K562 (cell line): ENCODE measurements around the gene ASAH2. TPM values are rescaled to one million over a fixed set of nuclear protein-coding genes. Genes with fewer than 3 reads are reported as not detected.

Source experiments
- ATAC-seq: fragments of 200-7000 bp; cut with Tn5 transposase; 3 replicates; pipeline ENCODE4 v1.9.1; 2020; ENCODE audit warnings: moderate library complexity
- BruUV-seq: library from RNA; stranded (reverse); fragments of 400-500 nt; replicated peaks from 2 replicates; lab custom pipeline; 2021; lab: Mats Ljungman, UMichigan
- CTCF ChIA-PET: fragments of 300-600 bp; formaldehyde crosslinking; extraction: SDS; loops from one replicate; lab custom pipeline; 2021; ENCODE audit warnings: low intra/inter-chr PET ratio; lab: Yijun Ruan, JAX
- POLR2A ChIA-PET: fragments of 300-600, 350-650 bp; sonication (Branson Sonifier 250); formaldehyde crosslinking; extraction: SDS; loops from one replicate; lab custom pipeline; 2021; ENCODE audit warnings: antibody characterized with exemption, inconsistent platforms; lab: Yijun Ruan, JAX
- DNase-seq, 4 experiments: peaks; one replicate each; pipeline versions ENCODE4 v3.0.0 to v3.0.0-alpha.2; 2011 to 2018; ENCODE audit warnings: low spot score in 3 of 4, mixed read lengths in 3 of 4; ENCODE audit errors: extremely low read depth in 1 of 4
- FAIRE-seq: peaks from 2 replicates; lab custom pipeline; 2011; peaks lifted over from hg19 to GRCh38; lab: Jason Lieb, UNC
- H2AFZ ChIP-seq: 2 replicates; pipeline ENCODE4 v1.6.0; 2011; ENCODE audit warnings: low read depth, low read length, control low read depth, inconsistent platforms
- H3K27ac ChIP-seq: fragments of 200-600 bp; 3 replicates; pipeline ENCODE4 v1.8.0; 2011; ENCODE audit warnings: low read depth, mild to moderate bottlenecking, control low read depth, inconsistent platforms, low read length, moderate library complexity, mixed read lengths; ENCODE audit errors: extremely low read depth
- H3K27me3 ChIP-seq, 2 experiments: fragments of 300-600 bp in 1 of 2; 2 replicates in 1 of 2; 3 replicates in 1 of 2; pipeline versions ENCODE4 v1.6.0 to v1.8.0; 2011; ENCODE audit warnings: inconsistent platforms in 2 of 2, low read length in 2 of 2, mild to moderate bottlenecking in 1 of 2, mixed read lengths in 1 of 2, moderate library complexity in 1 of 2; ENCODE audit not compliant: control insufficient read depth in 2 of 2, insufficient read depth in 2 of 2
- H3K36me3 ChIP-seq: fragments of 300-600 bp; 3 replicates; pipeline ENCODE4 v1.8.0; 2011; ENCODE audit warnings: mild to moderate bottlenecking, low read length, inconsistent platforms; ENCODE audit not compliant: control insufficient read depth, insufficient read depth
- H3K4me1 ChIP-seq, 2 experiments: fragments of 200-600 bp in 1 of 2; replicated peaks in 1 of 2; 2 replicates in 1 of 2; 3 replicates in 1 of 2; pipeline versions ENCODE4 v1.5.1 to v1.8.0; 2011; ENCODE audit warnings: inconsistent platforms in 2 of 2, low read length in 2 of 2, mild to moderate bottlenecking in 1 of 2, mixed read lengths in 1 of 2, moderate library complexity in 1 of 2; ENCODE audit not compliant: control insufficient read depth in 2 of 2, insufficient read depth in 2 of 2
- H3K4me2 ChIP-seq: 2 replicates; pipeline ENCODE4 v1.6.1; 2011; ENCODE audit warnings: low read length, control low read depth, inconsistent platforms, mixed read lengths; ENCODE audit not compliant: insufficient read depth
- H3K4me3 ChIP-seq: fragments of 200-600 bp; sonication (generic), shearing (Covaris generic); 2 replicates; pipeline ENCODE4 v1.5.1; 2016; ENCODE audit warnings: control low read depth, inconsistent platforms
- H3K79me2 ChIP-seq: fragments of 200-600 bp; 3 replicates; pipeline ENCODE4 v1.8.0; 2011; ENCODE audit warnings: low read length, inconsistent platforms; ENCODE audit not compliant: control insufficient read depth, insufficient read depth
- H3K9ac ChIP-seq, 2 experiments: 2 replicates each; pipeline versions ENCODE4 v1.6.0 to v1.6.1; 2011; ENCODE audit warnings: low read depth in 2 of 2, low read length in 2 of 2, control low read depth in 1 of 2, inconsistent platforms in 1 of 2, mild to moderate bottlenecking in 1 of 2, mixed read lengths in 1 of 2; ENCODE audit not compliant: insufficient read depth in 1 of 2
- H3K9me1 ChIP-seq: one replicate; pipeline ENCODE4 v1.6.0; 2011; ENCODE audit warnings: inconsistent platforms, mild to moderate bottlenecking, low read length, moderate library complexity; ENCODE audit not compliant: control insufficient read depth, insufficient read depth
- H3K9me3 ChIP-seq: replicated peaks from 2 replicates; pipeline ENCODE4 v1.5.1; 2011; ENCODE audit warnings: low read depth, low read length, inconsistent platforms; ENCODE audit not compliant: control insufficient read depth, insufficient read depth
- H4K20me1 ChIP-seq: replicated peaks from 2 replicates; pipeline ENCODE4 v1.6.1; 2011; ENCODE audit warnings: low read length, inconsistent platforms, mixed read lengths; ENCODE audit not compliant: control insufficient read depth, insufficient read depth
- BRD4 ChIP-seq: fragments of 200-600 bp; sonication (generic); IDR thresholded peaks from 2 replicates; pipeline ENCODE4 v1.6.1; 2017; ENCODE audit warnings: inconsistent platforms
- CBFA2T3 ChIP-seq: fragments of 450-650 bp; IDR thresholded peaks from 2 replicates; pipeline ENCODE4 v1.6.1; 2017
- DDX20 ChIP-seq: fragments of 450-650 bp; IDR thresholded peaks from 2 replicates; pipeline ENCODE4 v1.6.1; 2016; ENCODE audit warnings: missing genetic modification characterization, low read depth, mild to moderate bottlenecking, missing compliant biosample characterization, moderate library complexity
- FOSL1 ChIP-seq: fragments of 200-800 bp; sonication (Bioruptor generic); conservative IDR thresholded peaks from 2 replicates; pipeline ENCODE4 v1.6.1; 2016; ENCODE audit warnings: missing genetic modification characterization, missing compliant biosample characterization
- KLF10 ChIP-seq: fragments of 250-450 bp; sonication (Bioruptor Pico); IDR thresholded peaks from 2 replicates; pipeline ENCODE4 v1.6.1; 2021; ENCODE audit warnings: matching md5 sums
- KLF13 ChIP-seq: fragments of 450-650 bp; IDR thresholded peaks from 2 replicates; pipeline ENCODE4 v1.6.1; 2016; ENCODE audit warnings: missing genetic modification characterization, low read depth, mild to moderate bottlenecking, missing compliant biosample characterization, moderate library complexity, borderline replicate concordance
- MAFF ChIP-seq: IDR thresholded peaks from 2 replicates; pipeline ENCODE4 v1.6.1; 2012; ENCODE audit warnings: low read length, improper control_type of control experiment
- MAFG ChIP-seq: fragments of 450-650 bp; conservative IDR thresholded peaks from 2 replicates; pipeline ENCODE4 v1.6.1; 2016; ENCODE audit warnings: missing genetic modification characterization, missing compliant biosample characterization
- MBD2 ChIP-seq: sonication (generic); IDR thresholded peaks from 2 replicates; pipeline ENCODE4 v1.6.1; 2016; ENCODE audit warnings: low read depth, borderline replicate concordance
- MIER1 ChIP-seq: fragments of 450-650 bp; IDR thresholded peaks from 2 replicates; pipeline ENCODE4 v1.6.1; 2016; ENCODE audit warnings: antibody characterized with exemption, mild to moderate bottlenecking, low read depth
- NBN ChIP-seq: fragments of 450-650 bp; IDR thresholded peaks from 2 replicates; pipeline ENCODE4 v1.6.1; 2016; ENCODE audit warnings: low read depth, mild to moderate bottlenecking
- NR2C1 ChIP-seq, 2 experiments: fragments of 450-650 bp; IDR thresholded peaks; 2 replicates each; pipeline ENCODE4 v1.6.1; 2017; ENCODE audit warnings: mild to moderate bottlenecking in 2 of 2, antibody characterized with exemption in 1 of 2, inconsistent platforms in 1 of 2, missing compliant biosample characterization in 1 of 2, missing genetic modification characterization in 1 of 2
- POLR2AphosphoS5 ChIP-seq: IDR thresholded peaks from 2 replicates; pipeline ENCODE4 v1.6.1; 2011; ENCODE audit warnings: mild to moderate bottlenecking, low read depth, low read length, moderate library complexity; ENCODE audit not compliant: control insufficient read depth, insufficient read depth
- PYGO2 ChIP-seq: fragments of 450-650 bp; IDR thresholded peaks from 2 replicates; pipeline ENCODE4 v1.6.1; 2016; ENCODE audit warnings: mild to moderate bottlenecking, missing genetic modification characterization, moderate library complexity, missing compliant biosample characterization
- ZNF140 ChIP-seq: fragments of 250-450 bp; sonication (Bioruptor Pico); IDR thresholded peaks from 2 replicates; pipeline ENCODE4 v1.8.0; 2021; ENCODE audit warnings: moderate library complexity, mild to moderate bottlenecking, inconsistent platforms
- ZNF584 ChIP-seq: fragments of 200-800 bp; sonication (Bioruptor generic); IDR thresholded peaks from 2 replicates; pipeline ENCODE4 v1.6.1; 2016; ENCODE audit warnings: low read depth, mild to moderate bottlenecking, missing genetic modification characterization, missing compliant biosample characterization
- WGBS: fragments of 100-300 bp; shearing (Covaris generic); methylation state at CpG from one replicate; pipeline ENCODE4 v1.1.6; 2016; ENCODE audit warnings: low coverage, mixed read lengths; ENCODE audit not compliant: insufficient coverage; ENCODE audit errors: missing lambda C conversion rate; 5-methylcytosine and 5-hydroxymethylcytosine counted together
- in situ Hi-C: fragments of 300-500 bp; cut with MboI; formaldehyde crosslinking; loops from 4 replicates; pipeline ENCODE4 v1.15.0; 2018; ENCODE audit warnings: inconsistent platforms, mixed read lengths
- intact Hi-C: fragments of 100-400 bp; cut with micrococcal nuclease; formaldehyde crosslinking; loops from 2 replicates; pipeline ENCODE4 v1.14.2; 2022
- polyA plus RNA-seq, 8 experiments: library from polyadenylated mRNA; depleted of rRNA in 4 of 8; stranded (reverse) in 5 of 8; unstranded in 3 of 8; fragments of >200 nt; fragmentation: Nextera tagmentation in 2 of 8; fragmentation: Illumina TruSeq in 1 of 8; extraction: Ambion mirVana in 2 of 8; extraction: Trizol in 1 of 8; gene quantifications; 2 replicates each; pipeline versions ENCODE4 v1.2.1 to v1.2.3, GENCODE V29; 2011 to 2014; ENCODE audit warnings: inconsistent platforms in 1 of 8, missing spikeins in 1 of 8
- total RNA-seq, 7 experiments: library from RNA; depleted of rRNA in 6 of 7; stranded (reverse); fragments of >200 nt in 6 of 7; fragmentation: Illumina TruSeq in 2 of 7; extraction: Trizol in 2 of 7; gene quantifications; 2 replicates each; pipeline versions ENCODE4 v1.2.1 to v1.2.3, GENCODE V29; 2011 to 2021; ENCODE audit warnings: low replicate concordance in 1 of 7
- TF ChIP-seq, protein P1 (sequence below): fragments of 450-650 bp; IDR thresholded peaks from 2 replicates; pipeline ENCODE4 v1.6.1; 2016; ENCODE audit warnings: borderline replicate concordance
- TF ChIP-seq, protein P2 (sequence below): fragments of 450-650 bp; formaldehyde crosslinking; IDR thresholded peaks from 2 replicates; pipeline ENCODE4 v1.4.0; 2020; ENCODE audit warnings: mild to moderate bottlenecking, moderate library complexity

Gene ASAH2
- total and polyA plus RNA-seq, 9 of the 15 experiments (the other 6 are each of a cell fraction or from before 2014, with no cell fraction given): 2.5 to 12.0 (median 8.5) TPM

GRCh38 chr10:50280049-50280841 lies 28.9 kb upstream of the ASAH2 start (continued):
- TF ChIP-seq, protein P1, sequence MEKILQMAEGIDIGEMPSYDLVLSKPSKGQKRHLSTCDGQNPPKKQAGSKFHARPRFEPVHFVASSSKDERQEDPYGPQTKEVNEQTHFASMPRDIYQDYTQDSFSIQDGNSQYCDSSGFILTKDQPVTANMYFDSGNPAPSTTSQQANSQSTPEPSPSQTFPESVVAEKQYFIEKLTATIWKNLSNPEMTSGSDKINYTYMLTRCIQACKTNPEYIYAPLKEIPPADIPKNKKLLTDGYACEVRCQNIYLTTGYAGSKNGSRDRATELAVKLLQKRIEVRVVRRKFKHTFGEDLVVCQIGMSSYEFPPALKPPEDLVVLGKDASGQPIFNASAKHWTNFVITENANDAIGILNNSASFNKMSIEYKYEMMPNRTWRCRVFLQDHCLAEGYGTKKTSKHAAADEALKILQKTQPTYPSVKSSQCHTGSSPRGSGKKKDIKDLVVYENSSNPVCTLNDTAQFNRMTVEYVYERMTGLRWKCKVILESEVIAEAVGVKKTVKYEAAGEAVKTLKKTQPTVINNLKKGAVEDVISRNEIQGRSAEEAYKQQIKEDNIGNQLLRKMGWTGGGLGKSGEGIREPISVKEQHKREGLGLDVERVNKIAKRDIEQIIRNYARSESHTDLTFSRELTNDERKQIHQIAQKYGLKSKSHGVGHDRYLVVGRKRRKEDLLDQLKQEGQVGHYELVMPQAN: no peak
- TF ChIP-seq FOSL1 (tag): no peak

DNA sequence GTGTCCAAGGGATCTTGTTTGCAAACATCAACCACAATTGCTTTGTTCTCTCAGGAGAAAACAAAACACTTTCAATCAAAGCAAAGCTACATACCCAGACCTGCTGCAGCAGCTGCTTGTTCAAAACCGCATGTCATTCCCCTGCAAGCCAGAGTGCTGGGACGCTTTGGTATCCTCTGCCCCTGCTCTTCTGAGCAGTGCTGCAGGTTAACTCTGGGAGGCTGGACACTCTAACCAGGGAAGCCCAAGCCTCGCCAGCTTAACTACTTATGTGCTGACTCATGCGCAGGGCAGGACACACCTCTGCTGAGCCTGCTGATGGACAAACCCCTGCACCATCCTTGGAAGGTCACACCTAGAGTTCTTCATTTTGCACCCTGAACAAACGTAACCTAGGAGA lies 28.2 kb upstream of the ASAH2 start:
- no peaks in the 10 kb centered on the region for H3K9me3 ChIP-seq
- H4K20me1 ChIP-seq: no peaks in the 10 kb centered on the region
- no peaks in the 10 kb centered on the region for H3K36me3 ChIP-seq
- POLR2A ChIA-PET: interaction anchor here (0.6 to 0.8 kb wide), 4 partner anchors 9 to 259 kb away, joined by 3 to 5 read pairs (median 4); no protein-coding TSS in a partner anchor
- FAIRE-seq (peak; percentile 66), DNase-seq (peak; percentile 51 to 67 (median 61)), ATAC-seq (peak; percentile 77)
- 13% methylated on average over 5 of the region's 5 CpGs for WGBS
- CTCF ChIA-PET: no interaction called here
- peak overlapping the region; percentile 22; the same call in 1 of the 2 replicates for H3K4me2 ChIP-seq
- H3K79me2 ChIP-seq: no peaks in the 10 kb centered on the region
- no TSS peak for BruUV-seq
- intact Hi-C loops (loop anchor here (5.0 kb wide), 1 partner anchor 37 kb away; no protein-coding TSS in a partner anchor), in situ Hi-C loops (no loop called here)
- peak overlapping the region; percentile 61 for H2AFZ ChIP-seq
- peak overlapping the region in 1 of 2 experiments; percentile 27; a peak in 1 of 4 replicates for H3K9ac ChIP-seq
- no peak overlapping the region for H3K4me3 ChIP-seq
- no peaks in the 10 kb centered on the region for H3K27me3 ChIP-seq
- peaks cover 7 to 21% of the 10 kb centered on the region in 2 experiments; a peak in 3 of 5 replicates for H3K4me1 ChIP-seq
- no peak overlapping the region for H3K27ac ChIP-seq
- H3K9me1 ChIP-seq: no peaks in the 10 kb centered on the region
- TF ChIP-seq POLR2AphosphoS5 (no peak), MIER1 (no peak), CBFA2T3 (no peak), ZNF140 (no peak), NBN (no peak), DDX20 (tag) (no peak), MAFG (tag) (peak; percentile 87), KLF13 (tag) (peak; percentile 21; the same call in 1 of the 2 replicates), MBD2 (no peak), PYGO2 (tag) (no peak), KLF10 (CRISPR knock-in tag) (no peak), NR2C1 (IDR thresholded peaks at IDR 0.05) (no peak), NR2C1 (tag; IDR thresholded peaks at IDR 0.05) (no peak), MAFF (peak; percentile 72), BRD4 (no peak), ZNF584 (CRISPR knock-in tag) (no peak)
- TF ChIP-seq, protein P2, sequence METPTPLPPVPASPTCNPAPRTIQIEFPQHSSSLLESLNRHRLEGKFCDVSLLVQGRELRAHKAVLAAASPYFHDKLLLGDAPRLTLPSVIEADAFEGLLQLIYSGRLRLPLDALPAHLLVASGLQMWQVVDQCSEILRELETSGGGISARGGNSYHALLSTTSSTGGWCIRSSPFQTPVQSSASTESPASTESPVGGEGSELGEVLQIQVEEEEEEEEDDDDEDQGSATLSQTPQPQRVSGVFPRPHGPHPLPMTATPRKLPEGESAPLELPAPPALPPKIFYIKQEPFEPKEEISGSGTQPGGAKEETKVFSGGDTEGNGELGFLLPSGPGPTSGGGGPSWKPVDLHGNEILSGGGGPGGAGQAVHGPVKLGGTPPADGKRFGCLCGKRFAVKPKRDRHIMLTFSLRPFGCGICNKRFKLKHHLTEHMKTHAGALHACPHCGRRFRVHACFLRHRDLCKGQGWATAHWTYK (CRISPR knock-in tag): no peak
